ENCODE data around the gene TMEM175. TPM values are rescaled to one million over a fixed set of nuclear protein-coding genes. Genes with fewer than 3 reads are reported as not detected.

The TMEM175 gene
- total RNA-seq, 2 donors from 2014 or later, result 40.2 to 65.3 TPM

DNA sequence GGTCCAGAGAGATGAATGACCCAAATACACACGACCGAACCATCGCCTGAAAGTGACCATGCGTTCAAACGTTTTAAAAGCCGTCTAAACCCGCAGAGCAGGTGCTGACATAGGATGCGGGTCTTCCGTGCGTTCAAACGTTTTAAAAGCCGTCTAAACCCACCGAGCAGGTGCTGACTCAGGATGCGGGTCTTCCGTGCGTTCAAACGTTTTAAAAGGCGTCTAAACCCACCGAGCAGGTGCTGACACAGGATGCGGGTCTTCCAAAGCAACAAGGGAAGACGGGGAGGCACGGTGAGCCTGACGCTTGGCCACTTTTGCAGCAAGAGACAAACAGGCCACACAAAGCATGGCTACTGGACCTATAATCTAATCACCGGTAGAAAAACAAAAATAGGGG is 47.4 kb upstream of the TMEM175 start:
- intact Hi-C loops (cut with DNase I), result no loop called here
- H3K4me3 ChIP-seq, result no peak overlapping the region
- no peaks in the 10 kb centered on the region for H3K27me3 ChIP-seq
- no peaks in the 10 kb centered on the region for H3K9me3 ChIP-seq
- no peak for DNase-seq
- peaks cover 6 to 35% of the 10 kb centered on the region in 2 donors for H3K36me3 ChIP-seq (replicated peaks in 1 of 2; ENCODE audit: insufficient read depth in 1 of 2, low read depth in 2 of 2)
- no peak for ATAC-seq
- 88 to 93% methylated on average over 23 to 24 of the region's 24 CpGs for WGBS, 2 donors
- no peaks in the 10 kb centered on the region for H3K4me1 ChIP-seq
- no peak overlapping the region for H3K27ac ChIP-seq
- TF ChIP-seq POLR2A (IDR thresholded peaks at IDR 0.05), result no peak
- TF ChIP-seq, protein P1, sequence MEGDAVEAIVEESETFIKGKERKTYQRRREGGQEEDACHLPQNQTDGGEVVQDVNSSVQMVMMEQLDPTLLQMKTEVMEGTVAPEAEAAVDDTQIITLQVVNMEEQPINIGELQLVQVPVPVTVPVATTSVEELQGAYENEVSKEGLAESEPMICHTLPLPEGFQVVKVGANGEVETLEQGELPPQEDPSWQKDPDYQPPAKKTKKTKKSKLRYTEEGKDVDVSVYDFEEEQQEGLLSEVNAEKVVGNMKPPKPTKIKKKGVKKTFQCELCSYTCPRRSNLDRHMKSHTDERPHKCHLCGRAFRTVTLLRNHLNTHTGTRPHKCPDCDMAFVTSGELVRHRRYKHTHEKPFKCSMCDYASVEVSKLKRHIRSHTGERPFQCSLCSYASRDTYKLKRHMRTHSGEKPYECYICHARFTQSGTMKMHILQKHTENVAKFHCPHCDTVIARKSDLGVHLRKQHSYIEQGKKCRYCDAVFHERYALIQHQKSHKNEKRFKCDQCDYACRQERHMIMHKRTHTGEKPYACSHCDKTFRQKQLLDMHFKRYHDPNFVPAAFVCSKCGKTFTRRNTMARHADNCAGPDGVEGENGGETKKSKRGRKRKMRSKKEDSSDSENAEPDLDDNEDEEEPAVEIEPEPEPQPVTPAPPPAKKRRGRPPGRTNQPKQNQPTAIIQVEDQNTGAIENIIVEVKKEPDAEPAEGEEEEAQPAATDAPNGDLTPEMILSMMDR (IDR thresholded peaks at IDR 0.05), result no peak

DNA sequence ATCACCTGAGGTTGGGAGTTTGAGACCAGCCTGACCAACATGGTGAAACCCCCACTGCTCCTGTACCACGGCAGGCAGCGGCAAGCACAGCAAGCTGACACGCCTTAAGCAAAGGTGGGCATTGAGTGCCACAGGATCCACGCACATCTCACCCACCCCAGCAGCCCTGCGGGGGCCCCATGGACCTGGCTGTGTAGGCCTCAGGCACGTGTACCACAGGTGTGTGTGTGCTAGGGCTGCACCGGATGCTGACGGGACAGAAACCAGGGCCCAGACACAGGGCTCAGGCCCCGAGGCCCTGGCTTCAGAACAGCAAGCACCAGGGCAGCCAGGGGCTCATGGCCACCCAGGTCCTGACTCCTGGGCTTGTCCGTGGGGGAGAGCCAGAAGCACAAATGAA is 46.9 kb upstream of the TMEM175 start:
- no peaks in the 10 kb centered on the region for H3K4me1 ChIP-seq
- ATAC-seq (no peak), DNase-seq (no peak)
- H3K36me3 ChIP-seq (replicated peaks in 1 of 2; ENCODE audit: insufficient read depth in 1 of 2, low read depth in 2 of 2), result peaks cover 6 to 32% of the 10 kb centered on the region in 2 donors
- TF ChIP-seq, protein P1 (IDR thresholded peaks at IDR 0.05), result no peak
- no peak for TF ChIP-seq POLR2A (IDR thresholded peaks at IDR 0.05)
- H3K9me3 ChIP-seq, result no peaks in the 10 kb centered on the region
- WGBS, 2 donors, result 88 to 95% methylated on average over 2 to 10 of the region's 10 CpGs
- no peaks in the 10 kb centered on the region for H3K27me3 ChIP-seq
- H3K4me3 ChIP-seq, result no peak overlapping the region
- H3K27ac ChIP-seq, result no peak overlapping the region
- intact Hi-C loops (cut with DNase I), result no loop called here

DNA sequence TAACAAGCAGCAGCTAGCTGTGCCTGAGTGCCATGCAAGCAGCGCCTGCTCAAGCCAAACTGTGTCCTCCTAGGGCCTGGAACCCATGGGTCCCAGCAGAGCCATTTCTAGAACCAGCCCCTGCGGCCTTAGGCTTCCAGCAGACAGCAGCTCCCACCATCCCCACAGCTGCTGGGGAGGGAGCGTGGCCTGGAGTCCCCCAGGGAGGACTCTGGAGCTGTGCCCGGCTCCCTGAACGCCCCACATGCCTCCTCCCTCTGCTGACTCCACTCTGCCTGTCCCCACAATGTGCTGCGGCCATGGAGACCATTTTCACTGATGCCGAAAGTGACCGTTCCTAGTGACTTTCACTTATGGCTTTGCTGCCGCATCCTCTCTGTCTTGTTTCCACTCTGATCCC is 46.0 kb upstream of the TMEM175 start:
- 82 to 91% methylated on average over 9 of the region's 9 CpGs for WGBS, 2 donors
- H3K27me3 ChIP-seq, result no peaks in the 10 kb centered on the region
- DNase-seq, result no peak
- no peaks in the 10 kb centered on the region for H3K9me3 ChIP-seq
- no peak overlapping the region for H3K27ac ChIP-seq
- intact Hi-C loops (cut with DNase I), result no loop called here
- no peak overlapping the region for H3K4me3 ChIP-seq
- no peak for ATAC-seq
- peaks cover 6 to 34% of the 10 kb centered on the region in 2 donors for H3K36me3 ChIP-seq (replicated peaks in 1 of 2; ENCODE audit: insufficient read depth in 1 of 2, low read depth in 2 of 2)
- no peak for TF ChIP-seq POLR2A (IDR thresholded peaks at IDR 0.05)
- TF ChIP-seq, protein P1 (IDR thresholded peaks at IDR 0.05), result no peak
- no peaks in the 10 kb centered on the region for H3K4me1 ChIP-seq

DNA sequence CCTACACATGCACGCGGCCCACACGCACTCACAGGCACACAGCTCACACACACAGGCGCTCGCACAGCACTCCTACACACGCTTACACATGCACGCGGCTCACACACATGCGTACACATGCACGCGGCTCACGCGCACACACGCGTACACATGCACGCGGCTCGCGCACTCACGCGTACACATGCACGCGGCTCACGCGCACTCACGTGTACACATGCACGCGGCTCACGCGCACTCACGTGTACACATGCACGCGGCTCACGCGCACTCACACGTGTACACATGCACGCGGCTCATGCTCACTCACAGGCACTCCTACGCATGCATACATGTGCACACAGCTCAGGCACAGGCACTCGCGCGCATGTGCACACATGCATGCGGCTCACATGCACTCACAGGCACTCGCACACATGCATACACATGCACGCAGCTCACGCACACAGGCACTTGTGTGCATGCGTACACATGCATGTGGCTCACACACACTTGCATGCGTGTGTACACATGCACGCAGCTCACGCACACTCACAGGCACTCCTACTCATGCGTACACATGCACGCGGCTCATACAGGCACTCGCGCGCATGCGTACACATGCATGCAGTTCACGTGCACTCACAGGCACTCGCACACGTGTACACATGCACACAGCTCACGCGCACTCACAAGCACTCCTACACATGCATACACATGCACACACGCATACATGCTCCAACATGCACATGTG is 45.1 kb upstream of the TMEM175 start:
- intact Hi-C loops (cut with DNase I), result no loop called here
- peaks cover 6 to 32% of the 10 kb centered on the region in 2 donors for H3K36me3 ChIP-seq (replicated peaks in 1 of 2; ENCODE audit: insufficient read depth in 1 of 2, low read depth in 2 of 2)
- 92 to 94% methylated on average over 63 of the region's 63 CpGs for WGBS, 2 donors
- H3K4me1 ChIP-seq, result no peaks in the 10 kb centered on the region
- DNase-seq (no peak), ATAC-seq (no peak)
- H3K9me3 ChIP-seq, result no peaks in the 10 kb centered on the region
- H3K4me3 ChIP-seq, result no peak overlapping the region
- no peak overlapping the region for H3K27ac ChIP-seq
- TF ChIP-seq, protein P1 (IDR thresholded peaks at IDR 0.05), result no peak
- TF ChIP-seq POLR2A (IDR thresholded peaks at IDR 0.05), result no peak
- no peaks in the 10 kb centered on the region for H3K27me3 ChIP-seq

DNA sequence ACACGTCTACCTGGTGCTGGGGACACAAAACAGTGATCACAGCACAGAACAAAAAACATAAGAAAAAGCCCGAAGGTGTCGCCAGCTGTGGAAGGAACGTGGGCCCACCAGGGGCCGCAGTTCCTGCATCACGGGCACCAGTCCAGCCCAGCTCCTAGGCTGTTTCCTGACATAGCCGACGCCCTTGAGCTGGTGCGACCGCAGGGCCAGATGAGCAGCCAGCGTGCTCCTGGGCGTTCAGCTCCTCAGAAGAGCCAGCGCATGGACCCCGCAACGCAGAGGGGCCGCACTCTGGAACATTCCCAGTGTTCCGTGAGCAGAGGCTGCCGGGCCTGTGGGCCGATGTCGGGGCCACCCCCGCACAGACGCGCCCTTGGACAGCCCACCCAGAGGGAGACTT is 44.2 kb upstream of the TMEM175 start:
- ATAC-seq, result no peak
- peaks cover 6 to 30% of the 10 kb centered on the region in 2 donors for H3K36me3 ChIP-seq (replicated peaks in 1 of 2; ENCODE audit: insufficient read depth in 1 of 2, low read depth in 2 of 2)
- H3K27ac ChIP-seq, result no peak overlapping the region
- TF ChIP-seq, protein P1 (IDR thresholded peaks at IDR 0.05), result no peak
- TF ChIP-seq POLR2A (IDR thresholded peaks at IDR 0.05), result no peak
- 90 to 95% methylated on average over 8 to 23 of the region's 23 CpGs for WGBS, 2 donors
- H3K27me3 ChIP-seq, result no peaks in the 10 kb centered on the region
- no peak overlapping the region for H3K4me3 ChIP-seq
- H3K4me1 ChIP-seq, result no peaks in the 10 kb centered on the region
- no peaks in the 10 kb centered on the region for H3K9me3 ChIP-seq
- no peak for DNase-seq
- intact Hi-C loops (cut with DNase I), result no loop called here

All from body of pancreas (tissue), 4 donors.